ENCODE results near the gene PLCXD3.

PLCXD3 gene

GRCh38 chr5:41410737-41411136, 99.7 kb downstream of the PLCXD3 start (continued):
- no peak for TF ChIP-seq ZNF280D (tag by site-specific recombination; IDR thresholded peaks at IDR 0.05)
- no peak for TF ChIP-seq ZNF560 (tag by site-specific recombination; IDR thresholded peaks at IDR 0.05; ENCODE audit: borderline replicate concordance)
- no peak for TF ChIP-seq ZBTB20 (tag by site-specific recombination; IDR thresholded peaks at IDR 0.05)
- TF ChIP-seq BCL11A (tag by site-specific recombination; IDR thresholded peaks at IDR 0.05; ENCODE audit: low read depth): no peak
- TF ChIP-seq ZEB2 (tag by site-specific recombination; IDR thresholded peaks at IDR 0.05): no peak
- no peak for TF ChIP-seq ZNF558 (tag by site-specific recombination; IDR thresholded peaks at IDR 0.05)
- TF ChIP-seq ZNF311 (tag by site-specific recombination; IDR thresholded peaks at IDR 0.05; ENCODE audit: borderline replicate concordance): no peak
- TF ChIP-seq ZBTB10 (tag by site-specific recombination; IDR thresholded peaks at IDR 0.05): no peak
- TF ChIP-seq ZNF449 (tag by site-specific recombination; IDR thresholded peaks at IDR 0.05): no peak
- TF ChIP-seq ZBTB48 (tag by site-specific recombination; IDR thresholded peaks at IDR 0.05): no peak

GRCh38 chr5:41410307-41410706, 100.1 kb downstream of the PLCXD3 start:
- TF ChIP-seq ZNF518A (tag by site-specific recombination; conservative IDR thresholded peaks at IDR 0.05; ENCODE audit: low read depth) (no peak), ZFP37 (tag by site-specific recombination; IDR thresholded peaks at IDR 0.05) (no peak), ZNF18 (tag by site-specific recombination; IDR thresholded peaks at IDR 0.05) (no peak), ZSCAN5A (tag by site-specific recombination; IDR thresholded peaks at IDR 0.05) (no peak), INSM2 (tag by site-specific recombination; IDR thresholded peaks at IDR 0.05) (no peak), ZSCAN30 (tag by site-specific recombination; IDR thresholded peaks at IDR 0.05) (no peak), ZFP41 (tag by site-specific recombination; IDR thresholded peaks at IDR 0.05; ENCODE audit: borderline replicate concordance) (no peak), ZNF768 (tag by site-specific recombination; IDR thresholded peaks at IDR 0.05) (no peak), ZNF239 (tag by site-specific recombination; IDR thresholded peaks at IDR 0.05) (no peak)
- H3K36me3 ChIP-seq (ENCODE audit: control insufficient read depth in 2 of 2, insufficient read depth in 1 of 2, low read length in 2 of 2): no peaks in the 10 kb centered on the region
- no peak overlapping the region for H3K27ac ChIP-seq (ENCODE audit: extremely low read depth, low read depth, low read length)
- ChIA-PET POLR2A (no interaction called here), CTCF (no interaction called here)
- H3K9me3 ChIP-seq (ENCODE audit: control insufficient read depth, insufficient read depth, low read depth, low read length): no peaks in the 10 kb centered on the region
- no peaks in the 10 kb centered on the region for H3K4me1 ChIP-seq (ENCODE audit: control insufficient read depth, insufficient read depth, low read length)
- H3K4me3 ChIP-seq (ENCODE audit: low read depth, low read length): no peak overlapping the region

All from HEK293 (cell line).